SK-N-SH (cell line): ENCODE data around the gene CLMP. TPM values are rescaled to one million over a fixed set of nuclear protein-coding genes. Genes with fewer than 3 reads are reported as not detected.

Experiments used
- CTCF ChIA-PET: fragments of 300-600, 350-600 bp; formaldehyde crosslinking; extraction: SDS; loops from one replicate; lab custom pipeline; 2021; lab: Yijun Ruan, JAX
- POLR2A ChIA-PET: fragments of 350-600 bp; sonication (Branson Sonifier 250); formaldehyde crosslinking; extraction: SDS; loops from one replicate; lab custom pipeline; 2020; ENCODE audit warnings: antibody characterized with exemption, inconsistent platforms; lab: Yijun Ruan, JAX
- DNase-seq: peaks from one replicate; pipeline ENCODE4 v3.0.0; 2012
- H2AFZ ChIP-seq: fragments of 200-600 bp; sonication (generic); 2 replicates; pipeline ENCODE4 v1.8.1; 2016; ENCODE audit warnings: antibody characterized with exemption, mild to moderate bottlenecking, low read depth
- H3F3A ChIP-seq: fragments of 200-600 bp; sonication (generic); replicated peaks from 2 replicates; pipeline ENCODE3; 2016; ENCODE audit warnings: antibody characterized with exemption, mild to moderate bottlenecking; ENCODE audit not compliant: insufficient read depth
- H3K27ac ChIP-seq, 2 experiments: fragments of 200-500 bp in 1 of 2; fragments of 200-600 bp in 1 of 2; sonication (Bioruptor generic) in 1 of 2; sonication (generic), shearing (Covaris generic) in 1 of 2; 2 replicates each; pipeline versions ENCODE4 v1.5.1 to v1.6.1; 2014 to 2016; ENCODE audit warnings: low read depth in 2 of 2, inconsistent platforms in 1 of 2, low read length in 1 of 2, mild to moderate bottlenecking in 1 of 2, mixed read lengths in 1 of 2
- H3K27me3 ChIP-seq: fragments of 200-600 bp; sonication (generic), shearing (Covaris generic); 2 replicates; pipeline ENCODE4 v1.6.1; 2016; ENCODE audit warnings: mixed run types; ENCODE audit not compliant: insufficient read depth
- H3K36me3 ChIP-seq, 2 experiments: fragments of 200-500 bp in 1 of 2; fragments of 200-600 bp in 1 of 2; sonication (Bioruptor generic) in 1 of 2; sonication (generic) in 1 of 2; replicated peaks in 1 of 2; 2 replicates each; pipeline versions ENCODE3 to v1.5.1; 2014 to 2016; ENCODE audit warnings: low read length in 1 of 2, mild to moderate bottlenecking in 1 of 2; ENCODE audit not compliant: insufficient read depth in 2 of 2, control insufficient read depth in 1 of 2
- H3K4me1 ChIP-seq, 2 experiments: fragments of 200-500 bp in 1 of 2; fragments of 200-600 bp in 1 of 2; sonication (Bioruptor generic) in 1 of 2; sonication (generic), shearing (Covaris generic) in 1 of 2; 2 replicates each; pipeline versions ENCODE4 v1.5.1 to v1.6.1; 2014 to 2016; ENCODE audit warnings: low read depth in 1 of 2, low read length in 1 of 2, mixed run types in 1 of 2; ENCODE audit not compliant: insufficient read depth in 2 of 2, control insufficient read depth in 1 of 2
- H3K4me2 ChIP-seq: fragments of 200-600 bp; sonication (generic), shearing (Covaris generic); 2 replicates; pipeline ENCODE4 v1.6.1; 2017; ENCODE audit warnings: mixed run types
- H3K4me3 ChIP-seq, 2 experiments: fragments of 200-500 bp in 1 of 2; fragments of 200-600 bp in 1 of 2; sonication (Bioruptor generic) in 1 of 2; sonication (generic), shearing (Covaris generic) in 1 of 2; 2 replicates each; pipeline versions ENCODE4 v1.5.1 to v1.8.1; 2014 to 2016; ENCODE audit warnings: low read depth in 2 of 2, inconsistent platforms in 1 of 2, low read length in 1 of 2, mild to moderate bottlenecking in 1 of 2, mixed read lengths in 1 of 2, moderate library complexity in 1 of 2
- H3K79me2 ChIP-seq: fragments of 200-600 bp; sonication (generic); 2 replicates; pipeline ENCODE4 v1.8.1; 2017; ENCODE audit warnings: mild to moderate bottlenecking; ENCODE audit not compliant: insufficient read depth
- H3K9ac ChIP-seq: fragments of 200-600 bp; sonication (generic); 2 replicates; pipeline ENCODE4 v1.6.1; 2017; ENCODE audit warnings: mixed run types
- H3K9me2 ChIP-seq: fragments of 200-600 bp; sonication (generic); 2 replicates; pipeline ENCODE4 v1.6.1; 2017; ENCODE audit warnings: mixed run types
- H3K9me3 ChIP-seq: fragments of 200-600 bp; sonication (generic); 2 replicates; pipeline ENCODE4 v1.6.1; 2017; ENCODE audit warnings: mixed run types, mild to moderate bottlenecking, moderate library complexity
- H4K20me1 ChIP-seq: fragments of 200-600 bp; sonication (generic); 2 replicates; pipeline ENCODE4 v1.6.1; 2017; ENCODE audit warnings: mild to moderate bottlenecking, mixed run types; ENCODE audit not compliant: insufficient read depth
- MXI1 ChIP-seq: IDR thresholded peaks from 2 replicates; pipeline ENCODE4 v1.6.1; 2012; ENCODE audit warnings: mild to moderate bottlenecking, low read depth, low read length, improper control_type of control experiment
- NFIC ChIP-seq: IDR thresholded peaks from 2 replicates; pipeline ENCODE4 v1.4.0; 2012; ENCODE audit warnings: borderline replicate concordance
- RAD21 ChIP-seq: IDR thresholded peaks from 2 replicates; pipeline ENCODE4 v1.6.1; 2012; ENCODE audit warnings: mild to moderate bottlenecking, low read length
- REST ChIP-seq: IDR thresholded peaks from 2 replicates; pipeline ENCODE4 v1.6.1; 2012; ENCODE audit warnings: mild to moderate bottlenecking, low read depth, low read length, moderate library complexity
- SMC3 ChIP-seq: IDR thresholded peaks from 2 replicates; pipeline ENCODE4 v1.6.1; 2012; ENCODE audit warnings: low read depth, low read length, improper control_type of control experiment
- TCF12 ChIP-seq: IDR thresholded peaks from 2 replicates; pipeline ENCODE4 v1.4.0; 2012
- ZBTB33 ChIP-seq: IDR thresholded peaks from 2 replicates; pipeline ENCODE4 v1.4.0; 2012; ENCODE audit warnings: low read depth, borderline replicate concordance
- WGBS: methylation state at CpG from one replicate; pipeline ENCODE4 v1.1.6; 2017; ENCODE audit warnings: low lambda C conversion rate; 5-methylcytosine and 5-hydroxymethylcytosine counted together
- polyA plus RNA-seq, 3 experiments: library from polyadenylated mRNA; depleted of rRNA; stranded (reverse); fragments of >200 nt; gene quantifications; 2 replicates each; pipeline ENCODE4 v1.2.3, GENCODE V29; 2012
- TF ChIP-seq, protein P1 (sequence below): fragments of 200-600 bp; sonication (generic); IDR thresholded peaks from 2 replicates; pipeline ENCODE4 v1.6.1; 2017; ENCODE audit warnings: antibody characterized with exemption, mild to moderate bottlenecking, moderate library complexity

Gene CLMP
- polyA plus RNA-seq, 1 of the 3 experiments (the other 2 are of a cell fraction): 61.9 TPM

GRCh38 chr11:123103326-123103980 lies 91.6 kb downstream of the CLMP start:
- no peaks in the 10 kb centered on the region; the same call in 1 of the 2 replicates for H4K20me1 ChIP-seq
- DNase-seq: peak; percentile 76
- peak overlapping the region; percentile 31 to 53; a peak in 3 of 4 replicates for H3K27ac ChIP-seq
- H3K27me3 ChIP-seq: no peaks in the 10 kb centered on the region
- CTCF ChIA-PET: interaction anchor here (0.6 to 20.4 kb wide), 53 partner anchors 9 to 584 kb away, joined by 3 to 437 read pairs (median 4); partner anchors contain the start of gene CLMP
- H2AFZ ChIP-seq: no peak overlapping the region
- H3K4me2 ChIP-seq: 0 out of 2 replicates have a peak overlapping the region, but pooled peaks have one; percentile 28
- H3K79me2 ChIP-seq: peaks cover 81% of the 10 kb centered on the region
- H3F3A ChIP-seq: peaks cover 20% of the 10 kb centered on the region
- H3K36me3 ChIP-seq: peaks cover 0 to 8% of the 10 kb centered on the region in 2 experiments
- H3K9ac ChIP-seq: 0 out of 2 replicates have a peak overlapping the region, but pooled peaks have one; percentile 19
- H3K9me3 ChIP-seq: no peaks in the 10 kb centered on the region
- TF ChIP-seq REST (no peak), TCF12 (0 out of 2 replicates have a peak, but pooled peaks have one; percentile 11), RAD21 (peak; percentile 90), NFIC (peak; percentile 27; the same call in 1 of the 2 replicates), SMC3 (peak; percentile 73), MXI1 (peak; percentile 47; the same call in 1 of the 2 replicates), ZBTB33 (no peak)
- TF ChIP-seq, protein P1, sequence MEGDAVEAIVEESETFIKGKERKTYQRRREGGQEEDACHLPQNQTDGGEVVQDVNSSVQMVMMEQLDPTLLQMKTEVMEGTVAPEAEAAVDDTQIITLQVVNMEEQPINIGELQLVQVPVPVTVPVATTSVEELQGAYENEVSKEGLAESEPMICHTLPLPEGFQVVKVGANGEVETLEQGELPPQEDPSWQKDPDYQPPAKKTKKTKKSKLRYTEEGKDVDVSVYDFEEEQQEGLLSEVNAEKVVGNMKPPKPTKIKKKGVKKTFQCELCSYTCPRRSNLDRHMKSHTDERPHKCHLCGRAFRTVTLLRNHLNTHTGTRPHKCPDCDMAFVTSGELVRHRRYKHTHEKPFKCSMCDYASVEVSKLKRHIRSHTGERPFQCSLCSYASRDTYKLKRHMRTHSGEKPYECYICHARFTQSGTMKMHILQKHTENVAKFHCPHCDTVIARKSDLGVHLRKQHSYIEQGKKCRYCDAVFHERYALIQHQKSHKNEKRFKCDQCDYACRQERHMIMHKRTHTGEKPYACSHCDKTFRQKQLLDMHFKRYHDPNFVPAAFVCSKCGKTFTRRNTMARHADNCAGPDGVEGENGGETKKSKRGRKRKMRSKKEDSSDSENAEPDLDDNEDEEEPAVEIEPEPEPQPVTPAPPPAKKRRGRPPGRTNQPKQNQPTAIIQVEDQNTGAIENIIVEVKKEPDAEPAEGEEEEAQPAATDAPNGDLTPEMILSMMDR: peak; percentile 81
- TF ChIP-seq, all 33 proteins: peak for 6
- H3K4me1 ChIP-seq: peaks cover 8 to 16% of the 10 kb centered on the region in 2 experiments; a peak in 2 of 4 replicates
- H3K9me2 ChIP-seq: no peaks in the 10 kb centered on the region
- POLR2A ChIA-PET: interaction anchor here (0.6 to 2.1 kb wide), 4 partner anchors 144 to 375 kb away, joined by 3 to 7 read pairs (median 5); no protein-coding TSS in a partner anchor
- peak overlapping the region in 1 of 2 experiments; percentile 31; a peak in 1 of 4 replicates for H3K4me3 ChIP-seq
- 66% methylated on average over 8 of the region's 8 CpGs for WGBS
